Adrenal gland (tissue), 5 donors: ENCODE measurements around the gene TREML4.

Experiments used
- CTCF ChIP-seq, 6 experiments: fragments of 450-650 bp in 4 of 6; fragments of 200-600 bp in 2 of 6; sonication (generic) in 1 of 6; IDR thresholded peaks; 1 replicate in 5 of 6; 2 replicates in 1 of 6; pipeline versions ENCODE4 v1.5.1 to v1.8.0; 2016 to 2021; ENCODE audit warnings: antibody characterized with exemption in 6 of 6, mild to moderate bottlenecking in 2 of 6, moderate library complexity in 1 of 6
- POLR2A ChIP-seq, 2 donors: fragments of 450-650 bp; IDR thresholded peaks; one replicate each; pipeline ENCODE4 v1.6.1; 2017; ENCODE audit warnings: antibody characterized with exemption in 2 of 2, mild to moderate bottlenecking in 2 of 2, moderate library complexity in 1 of 2
- donor health status: DM: no; HTN: no; CAD: no.

GRCh38 chr6:41187924-41188886 is 39.9 kb upstream of the TREML4 start:
- TF ChIP-seq POLR2A (IDR thresholded peaks at IDR 0.05) (no peak), CTCF (IDR thresholded peaks at IDR 0.05) (no peak)
